HG03103 (cell line): ENCODE results near the gene EPAS1.
A peak's percentile ranks its signal among the peaks of the same experiment; 100 is the strongest.

Experiments used
- ATAC-seq: cut with Tn5 transposase; IDR thresholded peaks from one replicate; pipeline ENCODE4 v1.9.1; 2021; ENCODE audit warnings: low read depth; ENCODE audit not compliant: unreplicated experiment

Gene EPAS1

DNA sequence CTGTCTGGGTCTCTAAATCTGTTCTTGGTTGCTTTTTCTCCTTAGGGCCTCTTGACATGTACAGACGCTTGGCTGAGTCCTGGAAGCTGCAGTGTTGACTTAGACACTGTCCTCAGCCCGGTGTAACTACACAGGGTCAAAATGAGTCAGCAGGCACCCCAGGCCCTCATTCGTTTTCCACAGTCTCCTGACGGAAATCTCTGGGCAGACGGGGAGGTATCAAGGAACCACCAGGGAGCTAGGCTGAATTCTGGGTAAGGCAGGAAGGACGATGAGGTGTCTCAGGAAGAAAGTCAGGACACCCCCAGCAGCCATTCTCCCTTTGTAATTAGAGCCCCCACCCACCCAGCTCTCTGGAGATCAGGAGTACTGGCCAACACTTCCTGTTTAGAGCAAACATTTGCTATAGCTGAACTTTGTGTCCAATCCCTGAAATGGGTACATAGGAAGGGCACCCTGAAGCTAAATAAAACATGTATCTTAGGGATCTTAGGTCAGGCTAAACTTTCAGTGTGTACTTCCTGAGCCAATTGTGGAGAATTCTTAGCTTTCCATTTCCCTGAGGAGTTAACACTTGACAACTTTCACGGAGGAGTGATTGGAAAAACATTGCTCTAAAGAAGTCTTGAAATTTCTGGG lies 23.9 kb upstream of the EPAS1 start:
- ATAC-seq, result no peak

DNA sequence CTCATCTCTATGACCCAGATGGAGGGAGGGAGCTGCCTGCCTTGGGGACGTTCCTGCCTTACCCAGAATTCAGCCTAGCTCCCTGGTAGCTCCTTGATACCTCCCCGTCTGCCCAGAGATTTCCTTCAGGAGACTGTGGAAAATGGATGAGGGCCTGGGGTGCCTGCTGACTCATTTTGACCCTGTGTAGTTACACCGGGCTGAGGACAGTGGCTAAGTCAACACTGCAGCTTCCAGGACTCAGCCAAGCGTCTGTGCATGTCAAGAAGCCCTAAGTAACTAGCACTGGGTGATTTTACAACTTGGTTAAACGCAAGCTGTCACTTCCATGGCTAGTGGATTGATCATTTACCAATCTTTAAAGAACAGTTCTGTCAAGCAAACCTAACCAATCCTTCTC lies 23.3 kb upstream of the EPAS1 start:
- ATAC-seq, result no peak

GRCh38 chr2:46274586-46274985 lies 22.6 kb upstream of the EPAS1 start:
- ATAC-seq, result no peak

- ATAC-seq, result no peak
These were observed 21.2 kb upstream of the EPAS1 start for GRCh38 chr2:46275995-46276394.

DNA sequence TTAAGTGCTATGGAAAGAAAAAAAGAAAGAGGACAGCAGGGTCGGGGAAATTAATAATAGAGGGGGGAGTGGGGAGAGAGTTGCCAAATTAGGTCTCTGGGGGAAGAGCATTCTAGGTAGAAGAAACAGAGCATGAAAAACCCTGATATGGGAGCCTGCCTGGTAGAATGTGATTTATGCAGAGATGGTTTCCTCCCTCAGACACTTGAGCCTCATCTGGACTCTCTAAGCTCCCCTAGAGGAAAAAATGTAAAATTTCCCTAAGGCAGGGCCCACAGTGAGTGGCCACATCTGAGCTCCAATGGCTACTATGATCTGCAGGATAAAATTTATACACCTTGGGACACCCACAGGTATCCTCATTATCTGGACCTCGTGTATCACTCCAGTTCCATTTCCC lies 20.6 kb upstream of the EPAS1 start:
- no peak for ATAC-seq

DNA sequence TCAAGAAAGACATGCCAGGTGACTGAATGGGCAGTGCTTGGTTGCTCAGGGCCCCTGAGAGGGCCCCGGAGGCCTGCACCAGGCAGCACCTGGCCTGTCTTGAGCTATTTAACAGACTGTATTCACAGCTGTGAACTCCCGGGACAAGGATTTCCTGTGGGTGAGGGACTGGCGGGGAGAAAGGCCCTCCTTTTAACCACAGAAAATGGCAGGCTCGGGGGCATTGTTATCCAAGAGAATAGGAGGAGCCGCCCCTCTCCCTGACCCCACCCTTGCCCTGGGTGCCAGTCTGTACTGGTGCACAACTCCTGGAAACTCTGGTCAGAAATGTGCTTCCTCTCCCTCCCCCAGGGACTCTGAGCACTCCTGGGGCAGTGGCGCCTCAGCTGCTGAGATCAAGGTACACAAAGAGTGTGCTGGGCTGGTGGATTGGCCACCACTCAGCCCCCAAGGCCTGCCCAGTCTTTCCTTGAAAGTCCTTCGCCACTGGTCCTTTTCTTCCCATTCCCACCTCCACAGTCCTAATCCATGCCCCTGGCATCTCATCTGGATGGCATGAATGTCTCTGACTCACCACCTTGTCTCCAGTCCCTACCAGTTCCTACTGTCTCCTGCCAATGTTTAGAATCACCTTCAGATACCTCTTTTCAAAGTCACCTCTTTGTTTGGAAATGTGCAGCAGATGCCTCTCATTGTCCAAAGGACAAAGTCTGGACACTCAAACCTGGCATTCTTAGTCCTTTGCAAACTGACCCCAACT lies 19.6 kb upstream of the EPAS1 start:
- ATAC-seq, result no peak

GRCh38 chr2:46278952-46279351 lies 18.3 kb upstream of the EPAS1 start:
- ATAC-seq, result no peak

GRCh38 chr2:46281939-46282338 lies 15.3 kb upstream of the EPAS1 start:
- ATAC-seq, result no peak

- no peak for ATAC-seq
These were observed 13.5 kb upstream of the EPAS1 start for GRCh38 chr2:46283693-46284092.

DNA sequence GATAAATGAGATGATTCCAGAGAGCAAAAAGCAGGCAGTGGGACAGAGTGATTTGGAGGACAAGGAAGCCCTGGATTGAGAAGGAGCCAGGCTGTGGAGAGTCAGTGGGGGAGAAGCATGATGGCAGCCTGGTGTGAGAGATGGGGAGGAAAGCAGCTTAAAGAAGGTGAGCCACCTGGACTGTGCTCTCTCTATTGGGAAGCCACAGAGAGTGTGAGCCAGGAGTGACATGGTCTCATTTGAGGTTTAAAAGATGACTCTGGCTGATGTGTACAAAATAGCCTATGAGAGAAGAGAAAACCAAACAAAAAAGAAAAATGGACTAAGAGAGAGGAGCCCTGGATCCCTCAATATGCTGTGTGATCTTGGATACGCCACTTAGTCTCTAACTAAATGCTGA lies 12.9 kb upstream of the EPAS1 start:
- ATAC-seq, result no peak

GRCh38 chr2:46284796-46285195 lies 12.4 kb upstream of the EPAS1 start:
- ATAC-seq, result no peak

GRCh38 chr2:46286715-46287114 lies 10.5 kb upstream of the EPAS1 start:
- ATAC-seq, result no peak

DNA sequence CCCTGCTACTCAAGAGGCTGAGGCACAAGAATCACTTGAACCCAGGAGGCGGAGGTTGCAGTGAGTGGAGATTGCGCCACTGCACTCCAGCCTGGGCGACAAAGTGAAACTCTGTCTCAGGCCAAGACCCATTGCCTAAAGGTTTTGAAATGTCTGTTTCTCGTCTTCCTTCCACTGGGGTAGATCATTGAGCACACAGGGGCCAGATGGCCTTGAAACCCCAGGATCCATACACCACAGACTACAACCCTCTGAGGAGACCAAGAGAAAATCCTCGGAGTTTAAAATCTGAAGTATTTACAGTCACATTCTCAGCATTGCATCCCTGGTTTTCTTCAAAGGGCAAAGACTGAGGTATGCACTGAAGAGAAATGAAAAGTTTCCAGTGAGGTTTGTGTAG lies 7.1 kb upstream of the EPAS1 start:
- no peak for ATAC-seq

GRCh38 chr2:46293466-46293865 lies 3.7 kb upstream of the EPAS1 start:
- no peak for ATAC-seq

GRCh38 chr2:46294176-46294836 lies 2.9 kb upstream of the EPAS1 start:
- ATAC-seq, result no peak

DNA sequence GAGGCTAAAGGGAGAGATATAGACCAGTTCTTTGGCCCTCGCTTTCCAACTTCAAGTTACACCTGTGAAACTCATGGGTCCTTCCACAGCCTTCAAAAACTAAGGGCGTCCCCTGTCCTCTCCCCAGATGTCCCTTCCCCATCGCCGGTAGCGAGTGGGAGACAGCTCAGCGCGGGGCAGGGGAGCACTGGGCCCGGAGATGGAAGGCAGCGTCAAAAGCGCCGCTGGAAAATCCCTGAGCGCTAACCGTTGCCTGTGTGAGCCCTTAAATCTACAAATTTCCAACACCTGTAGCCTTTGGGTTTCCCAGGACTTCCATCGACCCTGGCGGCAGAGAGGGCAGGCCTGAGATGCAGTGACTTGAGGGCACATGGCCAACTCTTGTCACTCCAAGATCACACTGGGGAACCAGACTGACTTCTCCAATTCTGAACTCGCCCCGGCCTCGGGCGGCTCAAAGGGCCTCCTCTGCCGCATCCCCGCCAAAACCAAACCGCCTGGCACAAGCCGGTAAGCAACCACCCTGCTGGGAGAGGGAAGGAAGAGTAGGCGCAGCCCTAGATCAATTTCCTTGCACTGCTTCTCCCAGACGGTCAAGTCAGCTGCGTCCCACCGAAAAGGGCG lies 879 bp upstream of the EPAS1 start:
- ATAC-seq, result no peak

GRCh38 chr2:46297546-46298271 lies 502 bp downstream of the EPAS1 start:
- peak; percentile 24 for ATAC-seq

DNA sequence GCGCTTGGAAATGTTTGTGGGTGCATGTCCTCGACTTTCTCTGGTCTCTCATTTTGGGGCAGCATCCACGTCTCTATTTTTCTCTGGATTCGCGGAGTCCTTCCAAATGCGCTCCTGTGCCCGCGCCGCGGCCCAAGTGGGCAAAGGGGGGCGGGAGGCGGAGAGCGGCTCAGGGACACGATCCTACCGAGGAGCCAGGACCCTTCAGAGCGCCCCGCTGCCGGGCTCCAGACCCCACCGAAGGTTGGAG lies 990 bp downstream of the EPAS1 start:
- ATAC-seq, result no peak

DNA sequence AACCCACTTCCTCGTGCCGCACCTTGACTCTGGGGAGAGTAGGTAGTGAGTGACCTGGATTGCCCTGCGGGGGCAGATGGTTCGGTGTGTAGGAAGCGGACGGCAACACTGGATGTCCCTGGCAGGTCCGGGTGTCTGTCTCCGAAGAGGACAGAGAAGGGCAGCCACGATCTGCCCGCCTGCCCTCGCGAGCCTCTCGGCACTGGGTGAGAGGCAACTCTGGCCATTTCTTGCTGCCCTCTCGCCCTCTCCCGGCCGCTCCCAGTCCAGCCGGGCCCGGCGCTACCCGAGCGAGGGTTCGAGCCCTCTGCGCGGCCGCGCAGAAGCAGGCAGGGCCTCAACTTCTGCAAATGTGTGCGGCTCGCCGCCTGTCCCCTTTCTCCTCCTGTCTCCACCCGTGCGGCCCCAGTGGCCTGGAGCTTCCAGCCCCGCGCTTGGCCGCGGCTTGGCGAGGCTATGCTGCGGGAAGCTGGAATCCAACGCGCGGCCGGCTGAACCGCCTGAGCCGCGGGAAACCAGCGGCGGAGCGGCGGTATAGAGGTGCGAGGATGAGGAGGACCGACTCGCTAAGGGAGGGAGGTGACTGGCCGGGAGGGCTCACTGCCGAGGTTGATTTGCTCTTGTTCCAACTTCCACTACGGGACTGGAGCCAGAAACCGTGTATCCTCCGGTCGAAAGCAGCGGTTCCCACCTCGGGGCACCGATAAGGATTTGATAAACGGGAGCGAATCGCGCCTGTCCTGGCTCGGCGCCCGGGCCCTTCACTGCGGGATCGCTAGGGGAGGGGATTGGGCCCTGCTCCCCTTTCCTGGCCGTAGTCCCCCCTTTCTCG lies 1.5 kb downstream of the EPAS1 start:
- ATAC-seq, result no peak
